ENCODE data around the gene PIGS.

- TF ChIP-seq CTCF (IDR thresholded peaks at IDR 0.05; ENCODE audit: low read length) (no peak), EZH2 (IDR thresholded peaks at IDR 0.05; ENCODE audit: borderline replicate concordance, low read length) (no peak)
These were observed 20.5 kb downstream of the PIGS start for GRCh38 chr17:28550858-28551257.
